ENCODE data around the gene VAMP7. TPM values are rescaled to one million over a fixed set of nuclear protein-coding genes. Genes with fewer than 3 reads are reported as not detected.

VAMP7 gene
- total RNA-seq, 1 donor: 44.9 TPM

- no peak for TF ChIP-seq CTCF (IDR thresholded peaks at IDR 0.05; ENCODE audit: insufficient read depth, low read length)
- peak; percentile 12 for DNase-seq (ENCODE audit: low read depth)
Measured at GRCh38 chrX:155880586-155881157, 473 bp upstream of the VAMP7 start.

GRCh38 chrX:155886409-155886808 lies 5.3 kb downstream of the VAMP7 start:
- TF ChIP-seq CTCF (IDR thresholded peaks at IDR 0.05; ENCODE audit: insufficient read depth, low read length): no peak
- no peak for DNase-seq (ENCODE audit: low read depth)

More at GRCh38 chrX:155880586-155881157, 473 bp upstream of the VAMP7 start:
- peak overlapping the region; percentile 78 for H3K4me3 ChIP-seq (ENCODE audit: low read depth, low read length)

GRCh38 chrX:155888139-155888538 lies 7.0 kb downstream of the VAMP7 start:
- peak; percentile 75 for DNase-seq (ENCODE audit: low read depth)

More at GRCh38 chrX:155886409-155886808, 5.3 kb downstream of the VAMP7 start:
- H3K4me3 ChIP-seq (ENCODE audit: low read depth, low read length): no peak overlapping the region

GRCh38 chrX:155889328-155889727 lies 8.2 kb downstream of the VAMP7 start:
- TF ChIP-seq CTCF (IDR thresholded peaks at IDR 0.05; ENCODE audit: insufficient read depth, low read length): no peak
- DNase-seq (ENCODE audit: low read depth): no peak
- no peak overlapping the region for H3K4me3 ChIP-seq (ENCODE audit: low read depth, low read length)

More at GRCh38 chrX:155888139-155888538, 7.0 kb downstream of the VAMP7 start:
- H3K4me3 ChIP-seq (ENCODE audit: low read depth, low read length): no peak overlapping the region
- TF ChIP-seq CTCF (IDR thresholded peaks at IDR 0.05; ENCODE audit: insufficient read depth, low read length): no peak

- peak; percentile 16 for DNase-seq (ENCODE audit: low read depth)
- no peak overlapping the region for H3K4me3 ChIP-seq (ENCODE audit: low read depth, low read length)
- TF ChIP-seq CTCF (IDR thresholded peaks at IDR 0.05; ENCODE audit: insufficient read depth, low read length): no peak
Measured at GRCh38 chrX:155891446-155892210, 10.5 kb downstream of the VAMP7 start.

GRCh38 chrX:155893521-155893920 lies 12.4 kb downstream of the VAMP7 start:
- DNase-seq (ENCODE audit: low read depth): no peak
- H3K4me3 ChIP-seq (ENCODE audit: low read depth, low read length): no peak overlapping the region
- TF ChIP-seq CTCF (IDR thresholded peaks at IDR 0.05; ENCODE audit: insufficient read depth, low read length): no peak

Data from fibroblast of the aortic adventitia (primary cell).